Heart left ventricle (tissue), 16 donors: Measurements from ENCODE around the gene PECR. TPM values are rescaled to one million over a fixed set of nuclear protein-coding genes. Genes with fewer than 3 reads are reported as not detected.

Experiments used
- ATAC-seq, 4 donors: fragments of 200-7000 bp; cut with Tn5 transposase; one replicate each; pipeline ENCODE4 v1.9.1; 2020 to 2022; ENCODE audit warnings: moderate library complexity in 4 of 4, mild to moderate bottlenecking in 3 of 4, moderate number of reproducible peaks in 1 of 4
- DNase-seq, 5 donors: peaks; one replicate each; pipeline ENCODE4 v3.0.0-alpha.2; 2020
- H3K27ac ChIP-seq, 12 donors: fragments of 200-600 bp; sonication (generic) in 4 of 12; one replicate each; pipeline versions ENCODE4 v1.5.0 to v1.8.0; 2016 to 2022; ENCODE audit warnings: mild to moderate bottlenecking in 2 of 12
- H3K27me3 ChIP-seq, 9 donors: fragments of 200-600 bp; sonication (generic) in 2 of 9; one replicate each; pipeline versions ENCODE4 v1.5.1 to v1.8.0; 2016 to 2022; ENCODE audit warnings: mild to moderate bottlenecking in 3 of 9
- H3K36me3 ChIP-seq, 9 donors: fragments of 200-600 bp; sonication (generic) in 2 of 9; one replicate each; pipeline versions ENCODE4 v1.5.0 to v1.8.0; 2018 to 2022; ENCODE audit warnings: mild to moderate bottlenecking in 2 of 9
- H3K4me1 ChIP-seq, 12 donors: fragments of 200-600 bp; sonication (generic) in 4 of 12; one replicate each; pipeline versions ENCODE4 v1.5.0 to v1.8.0; 2016 to 2022; ENCODE audit warnings: mild to moderate bottlenecking in 3 of 12
- H3K4me3 ChIP-seq, 12 donors: fragments of 200-600 bp; sonication (generic) in 4 of 12; one replicate each; pipeline versions ENCODE4 v1.5.0 to v1.8.0; 2017 to 2022; ENCODE audit warnings: mild to moderate bottlenecking in 9 of 12, moderate library complexity in 4 of 12
- H3K9me3 ChIP-seq, 12 donors: fragments of 200-600 bp; sonication (generic) in 4 of 12; one replicate each; pipeline versions ENCODE4 v1.5.0 to v1.8.0; 2016 to 2022; ENCODE audit warnings: mild to moderate bottlenecking in 1 of 12
- CTCF ChIP-seq, 12 donors: fragments of 200-600 bp; sonication (generic) in 4 of 12; IDR thresholded peaks; one replicate each; pipeline versions ENCODE4 v1.5.0 to v1.8.0; 2018 to 2022; ENCODE audit warnings: antibody characterized with exemption in 12 of 12, mild to moderate bottlenecking in 5 of 12
- POLR2A ChIP-seq, 2 donors: fragments of 450-650 bp; IDR thresholded peaks; one replicate each; pipeline ENCODE4 v1.6.1; 2017; ENCODE audit warnings: antibody characterized with exemption in 2 of 2, mild to moderate bottlenecking in 2 of 2, moderate library complexity in 2 of 2
- WGBS, 4 donors: extraction: QIAGEN DNeasy Blood & Tissue Kit in 2 of 4; methylation state at CpG; one replicate each; pipeline versions ENCODE4 v1.1.5 to v1.1.7; 2013 to 2018; 5-methylcytosine and 5-hydroxymethylcytosine counted together
- intact Hi-C, 10 donors: fragments of 100-400 bp; cut with DNase I; formaldehyde crosslinking; loops; one replicate each; pipeline versions ENCODE4 v1.11.1 to v1.14.2; 2022
- polyA plus RNA-seq, 2 donors: library from polyadenylated mRNA; stranded (reverse); fragments of 200-250 nt; gene quantifications; one replicate each; pipeline ENCODE4 v1.2.3, GENCODE V29; 2013
- total RNA-seq, 9 donors: library from RNA; depleted of rRNA in 2 of 9; stranded (reverse); fragments of >200 nt in 2 of 9; fragmentation: NEBNext Ultra II Directional in 3 of 9; extraction: Animal tissue kit (Norgen Biotek cat#: 25700) in 3 of 9; gene quantifications; one replicate each; pipeline versions ENCODE4 v1.1.0 to v1.2.4, GENCODE V29; 2016 to 2023
- donor health status: ischemic (EF 13 %, LVEDD 7.1; RV severe dilation, severe dysfunction).
- donor health status: healthy with polysubstance abuse.
- donor health status: DM: no; HTN: yes; CAD: no.
- donor health status: DM: no; HTN: no; CAD: no.
- donor health status: ischemic (EF 25% LVEDD 6.9; RV normal size, moderate dysfunction).
- donor health status: ischemic (EF 25% LVEDD 5.7; RV mildly dilated, moderate dysfunction).
- donor health status: healthy.
- donor health status: DM: yes; HTN: yes; CAD: no.
- donor health status: ischemic (EF 35%, LVEDD 5.7; RV mildly dilated, moderate dysfunction).
- donor health status: nonischemic (EF 11% LVEDD 7.7; RV severe dilation, severe dysfunction).
- donor health status: DM: yes; HTN: yes; CAD: no.
- donor health status: PGD.
- donor health status: ischemic (EF 29% LVEDD 5.4; RV normal size, mild dysfunction).
- donor health status: nonischemic (EF 23%, LVEDD 6.1; RV moderate dilation, normal function).

Gene PECR
- total and polyA plus RNA-seq, 11 donors = 1.5 to 12.2 (median 3.0) TPM

GRCh38 chr2:216052420-216052819, 29.2 kb downstream of the PECR start:
- ATAC-seq (no peak), DNase-seq (no peak)
- Histone ChIP-seq H3K36me3 (peaks cover 0 to 7% (median 0%) of the 10 kb centered on the region in 9 donors), H3K27ac (no peak overlapping the region), H3K4me1 (no peaks in the 10 kb centered on the region), H3K9me3 (peaks cover 0 to 6% (median 0%) of the 10 kb centered on the region in 12 donors), H3K27me3 (no peaks in the 10 kb centered on the region), H3K4me3 (no peak overlapping the region)
- 94 to 100% (median 97%) methylated on average over 2 of the region's 2 CpGs for WGBS, 4 donors
- TF ChIP-seq CTCF (IDR thresholded peaks at IDR 0.05) = no peak
- TF ChIP-seq POLR2A (IDR thresholded peaks at IDR 0.05) = no peak
- intact Hi-C loops = no loop called here

- no peak for TF ChIP-seq CTCF (IDR thresholded peaks at IDR 0.05)
- TF ChIP-seq POLR2A (IDR thresholded peaks at IDR 0.05) = no peak
- Histone ChIP-seq H3K27me3 (no peaks in the 10 kb centered on the region), H3K27ac (no peak overlapping the region), H3K4me1 (no peaks in the 10 kb centered on the region), H3K9me3 (peaks cover 0 to 6% (median 0%) of the 10 kb centered on the region in 12 donors), H3K4me3 (no peak overlapping the region), H3K36me3 (peaks cover 0 to 13% (median 0%) of the 10 kb centered on the region in 9 donors)
- DNase-seq = no peak
- 89 to 91% (median 89%) methylated on average over 3 of the region's 3 CpGs for WGBS, 4 donors
- ATAC-seq = no peak
- intact Hi-C loops = no loop called here
Measured at GRCh38 chr2:216051350-216051749, 30.3 kb downstream of the PECR start.

DNA sequence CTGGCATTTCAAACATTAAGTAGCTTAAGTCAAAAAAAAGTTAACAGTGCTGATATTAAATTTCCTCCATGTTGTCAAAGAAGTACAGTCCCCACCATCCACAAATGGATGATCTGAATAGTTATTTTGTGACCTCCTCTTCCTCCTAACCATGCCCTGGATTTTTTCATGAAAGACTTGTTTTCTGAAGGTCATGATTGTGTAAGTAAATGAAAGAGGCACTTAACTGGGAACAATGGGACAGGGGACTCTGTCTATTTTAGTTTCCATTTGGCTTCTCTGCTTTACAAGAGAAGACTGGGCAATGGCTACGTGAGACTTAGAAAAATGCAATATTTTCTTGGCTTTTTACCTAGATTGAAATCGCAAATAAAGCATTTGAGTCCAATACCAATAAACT, 32.2 kb downstream of the PECR start:
- Histone ChIP-seq H3K9me3 (peaks cover 0 to 6% (median 0%) of the 10 kb centered on the region in 12 donors), H3K27ac (no peak overlapping the region), H3K36me3 (peaks cover 0 to 16% (median 0%) of the 10 kb centered on the region in 9 donors), H3K27me3 (no peaks in the 10 kb centered on the region), H3K4me1 (no peaks in the 10 kb centered on the region), H3K4me3 (no peak overlapping the region)
- intact Hi-C loops = no loop called here
- no peak for ATAC-seq
- DNase-seq = no peak
- WGBS, 4 donors = 93 to 98% (median 96%) methylated on average over 2 of the region's 2 CpGs
- TF ChIP-seq POLR2A (IDR thresholded peaks at IDR 0.05) (no peak), CTCF (IDR thresholded peaks at IDR 0.05) (no peak)

DNA sequence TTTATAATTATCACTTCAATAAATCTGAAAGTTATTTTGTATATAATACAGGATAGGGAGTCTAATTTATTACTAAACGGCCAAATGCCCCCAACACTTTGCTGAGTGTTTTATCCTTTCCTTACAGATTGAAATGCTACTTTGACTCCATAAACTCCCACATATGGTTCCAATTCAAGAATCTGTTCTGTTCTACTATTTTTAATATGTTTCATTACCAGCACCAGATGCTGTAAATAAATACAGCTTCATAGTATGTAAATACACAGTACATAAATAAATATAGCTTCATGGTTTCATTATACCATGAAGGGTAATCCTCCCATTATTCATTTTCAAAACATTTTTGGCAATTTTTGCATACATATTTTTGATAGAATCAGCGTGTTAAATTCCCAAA, 34.2 kb downstream of the PECR start:
- no peaks in the 10 kb centered on the region for H3K27me3 ChIP-seq
- ATAC-seq = no peak
- peaks cover 0 to 3% (median 0%) of the 10 kb centered on the region in 12 donors for H3K9me3 ChIP-seq
- H3K27ac ChIP-seq = no peak overlapping the region
- no peak for DNase-seq
- intact Hi-C loops = no loop called here
- TF ChIP-seq CTCF (IDR thresholded peaks at IDR 0.05) = no peak
- TF ChIP-seq POLR2A (IDR thresholded peaks at IDR 0.05) = no peak
- 92 to 97% (median 95%) methylated on average over 2 of the region's 2 CpGs for WGBS, 4 donors
- no peaks in the 10 kb centered on the region for H3K4me1 ChIP-seq
- peaks cover 0 to 30% (median 0%) of the 10 kb centered on the region in 9 donors for H3K36me3 ChIP-seq
- no peak overlapping the region for H3K4me3 ChIP-seq
